ENCODE measurements around the gene EXPH5.

DNA sequence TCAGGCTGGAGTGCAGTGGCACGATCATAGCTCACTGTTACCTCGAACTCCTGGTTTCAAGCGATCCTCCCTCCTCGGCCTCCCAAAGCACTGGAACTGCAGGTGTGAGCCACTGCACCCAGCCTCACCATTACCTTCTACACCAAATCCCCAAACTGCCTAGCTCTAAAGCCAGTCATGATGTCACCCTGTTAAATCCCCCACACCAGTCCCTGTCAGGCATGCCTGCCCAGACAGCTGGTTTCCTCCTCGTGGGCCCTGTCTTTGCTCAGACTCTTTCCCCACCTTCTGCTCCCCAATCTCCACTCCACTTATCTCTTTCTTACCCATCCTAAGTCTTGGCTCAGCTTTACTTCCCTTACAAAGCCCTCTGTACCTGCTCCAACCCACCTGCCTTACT, 12.5 kb upstream of the EXPH5 start:
- TF ChIP-seq STAG1 (CRISPR knock-in tag; IDR thresholded peaks at IDR 0.05; ENCODE audit: borderline replicate concordance) (no peak), TARDBP (IDR thresholded peaks at IDR 0.05) (no peak), NCOA1 (IDR thresholded peaks at IDR 0.05; ENCODE audit: low read depth) (no peak), TBP (optimal IDR thresholded peaks at IDR 0.05; ENCODE audit: low read depth, low read length) (no peak), ZNF76 (CRISPR knock-in tag; IDR thresholded peaks at IDR 0.05; ENCODE audit: borderline replicate concordance) (no peak), PURB (CRISPR knock-in tag; IDR thresholded peaks at IDR 0.05; ENCODE audit: low read depth) (no peak), RAD21 (CRISPR knock-in tag; conservative IDR thresholded peaks at IDR 0.05 in 1 of 2, IDR thresholded peaks at IDR 0.05 in 1 of 2) (no peak), ZNF311 (CRISPR knock-in tag; IDR thresholded peaks at IDR 0.05) (no peak), NONO (IDR thresholded peaks at IDR 0.05; ENCODE audit: low read depth in 2 of 2, low read length in 1 of 2) (no peak), JUNB (CRISPR knock-in tag; conservative IDR thresholded peaks at IDR 0.05) (no peak)
- TF ChIP-seq, protein P1, sequence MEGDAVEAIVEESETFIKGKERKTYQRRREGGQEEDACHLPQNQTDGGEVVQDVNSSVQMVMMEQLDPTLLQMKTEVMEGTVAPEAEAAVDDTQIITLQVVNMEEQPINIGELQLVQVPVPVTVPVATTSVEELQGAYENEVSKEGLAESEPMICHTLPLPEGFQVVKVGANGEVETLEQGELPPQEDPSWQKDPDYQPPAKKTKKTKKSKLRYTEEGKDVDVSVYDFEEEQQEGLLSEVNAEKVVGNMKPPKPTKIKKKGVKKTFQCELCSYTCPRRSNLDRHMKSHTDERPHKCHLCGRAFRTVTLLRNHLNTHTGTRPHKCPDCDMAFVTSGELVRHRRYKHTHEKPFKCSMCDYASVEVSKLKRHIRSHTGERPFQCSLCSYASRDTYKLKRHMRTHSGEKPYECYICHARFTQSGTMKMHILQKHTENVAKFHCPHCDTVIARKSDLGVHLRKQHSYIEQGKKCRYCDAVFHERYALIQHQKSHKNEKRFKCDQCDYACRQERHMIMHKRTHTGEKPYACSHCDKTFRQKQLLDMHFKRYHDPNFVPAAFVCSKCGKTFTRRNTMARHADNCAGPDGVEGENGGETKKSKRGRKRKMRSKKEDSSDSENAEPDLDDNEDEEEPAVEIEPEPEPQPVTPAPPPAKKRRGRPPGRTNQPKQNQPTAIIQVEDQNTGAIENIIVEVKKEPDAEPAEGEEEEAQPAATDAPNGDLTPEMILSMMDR (IDR thresholded peaks at IDR 0.05 in 2 of 3, conservative IDR thresholded peaks at IDR 0.05 in 1 of 3; ENCODE audit: insufficient read depth in 2 of 3, low read depth in 1 of 3, low read length in 3 of 3) = no peak
